Measurements from ENCODE around the gene ZNF502. TPM values are rescaled to one million over a fixed set of nuclear protein-coding genes. Genes with fewer than 3 reads are reported as not detected.

The ZNF502 gene
- total and polyA plus RNA-seq, 2 of the 8 experiments (the other 6 are each of a cell fraction or from before 2014, with no cell fraction given), result 1.5 to 3.8 TPM

DNA sequence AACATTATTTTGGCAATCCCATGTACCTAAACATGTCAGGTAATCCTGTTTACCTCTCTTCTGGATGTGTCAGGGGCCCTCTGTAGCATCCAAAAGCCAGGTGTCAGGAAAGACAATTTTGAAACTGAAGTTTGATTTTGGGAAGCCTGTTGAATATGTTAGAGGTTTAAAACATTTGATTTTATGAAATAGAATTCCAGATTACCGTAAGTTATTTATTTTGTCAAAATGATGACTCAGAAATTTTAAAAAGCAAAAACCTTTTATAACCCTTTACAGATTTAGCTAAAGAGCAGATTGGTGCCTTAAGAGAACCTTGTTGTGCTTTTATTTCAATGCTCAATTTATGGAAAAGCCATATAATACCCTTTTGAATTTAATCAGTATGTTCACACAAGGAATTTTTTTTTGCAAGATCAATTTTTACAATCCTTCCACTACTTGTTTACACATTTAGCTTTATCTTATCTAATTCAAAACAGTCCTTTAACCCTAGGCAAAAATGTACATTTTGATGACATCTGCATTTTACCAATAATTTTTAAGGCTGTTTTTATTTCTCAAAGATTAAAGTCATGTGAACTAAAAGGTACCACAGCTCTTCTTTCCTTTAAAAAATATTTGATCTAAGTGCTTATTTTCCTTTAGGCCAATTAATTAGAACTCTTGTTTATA is 59.1 kb downstream of the ZNF502 start (continued):
- no peak for TF ChIP-seq CHD7 (IDR thresholded peaks at IDR 0.05; ENCODE audit: insufficient replicate concordance, low read length)

All from H1 (cell line).